Activated CD4-positive, alpha-beta T cell treated with anti-CD3 and anti-CD28 coated beads for 24 hours (primary cell): ENCODE data around the gene AZI2.

Experiments used
- DNase-seq, 2 donors: peaks; one replicate each; pipeline ENCODE4 v3.0.0-alpha.2; 2020; ENCODE audit warnings: low read depth in 2 of 2

The AZI2 gene

DNA sequence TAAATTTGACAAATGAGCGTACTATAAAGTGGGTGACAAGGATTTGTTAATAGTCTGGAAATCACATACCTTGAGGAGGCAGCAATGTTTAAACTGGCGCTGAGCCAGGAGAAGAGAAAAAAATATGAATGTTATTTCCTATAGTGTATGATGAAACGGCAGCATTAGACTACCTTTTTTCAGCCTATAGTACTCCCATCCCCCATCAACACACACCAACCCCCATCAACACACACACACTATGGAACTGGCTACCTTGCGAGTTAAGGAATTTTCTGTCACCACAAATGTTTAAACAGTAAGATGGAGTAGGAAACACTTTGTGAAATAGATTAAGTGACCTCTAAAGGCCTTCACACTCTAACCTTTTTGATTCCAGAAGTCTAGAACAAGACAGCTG, 46.9 kb downstream of the AZI2 start:
- DNase-seq = no peak

DNA sequence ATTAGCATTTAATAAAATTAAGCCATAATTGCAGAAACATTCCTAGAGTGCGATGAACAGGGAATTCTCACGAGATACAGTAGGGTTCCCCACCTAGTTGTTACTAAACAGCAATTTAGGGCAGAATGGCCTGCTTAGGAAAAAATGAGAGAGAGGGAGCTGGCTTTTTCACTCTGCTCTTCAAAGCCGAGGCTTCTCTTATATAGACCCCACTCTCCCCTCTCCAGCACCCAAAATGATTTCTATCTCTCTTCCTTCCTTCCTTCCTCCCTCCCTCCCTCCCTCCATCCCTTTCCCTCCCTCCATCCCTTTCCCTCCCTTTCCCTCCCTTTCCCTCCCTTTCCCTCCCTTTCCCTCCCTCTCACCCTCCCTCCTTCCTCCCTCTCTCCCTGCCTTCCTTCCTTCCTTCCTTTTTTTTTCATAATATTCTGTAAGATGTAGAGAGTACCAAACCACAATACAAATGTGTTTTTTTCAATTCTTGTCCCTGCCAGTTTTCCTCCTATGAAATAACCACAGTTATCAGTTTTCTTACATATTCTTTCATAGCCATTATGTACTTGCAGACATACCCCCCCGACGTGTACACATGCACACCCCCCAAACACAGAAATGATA, 48.2 kb downstream of the AZI2 start:
- DNase-seq = no peak

DNA sequence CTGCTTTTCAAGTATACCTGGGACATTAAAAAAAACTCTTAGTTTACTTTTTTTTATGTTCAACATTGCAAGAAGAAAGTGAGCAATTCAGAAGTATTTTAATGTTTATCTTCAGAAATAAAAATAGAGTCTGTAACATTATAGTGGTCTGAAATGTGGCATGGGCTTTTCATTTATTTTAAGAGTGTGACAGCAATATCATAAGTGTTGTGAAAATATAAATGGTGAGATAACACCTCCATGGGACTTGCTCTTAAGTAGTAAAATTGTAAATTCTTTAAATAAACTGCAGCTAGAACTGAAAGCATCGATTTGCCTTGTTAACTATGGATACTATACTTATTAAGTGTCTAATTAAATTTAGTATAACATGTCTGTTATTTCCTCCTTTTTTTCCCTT, 48.9 kb downstream of the AZI2 start:
- no peak for DNase-seq

DNA sequence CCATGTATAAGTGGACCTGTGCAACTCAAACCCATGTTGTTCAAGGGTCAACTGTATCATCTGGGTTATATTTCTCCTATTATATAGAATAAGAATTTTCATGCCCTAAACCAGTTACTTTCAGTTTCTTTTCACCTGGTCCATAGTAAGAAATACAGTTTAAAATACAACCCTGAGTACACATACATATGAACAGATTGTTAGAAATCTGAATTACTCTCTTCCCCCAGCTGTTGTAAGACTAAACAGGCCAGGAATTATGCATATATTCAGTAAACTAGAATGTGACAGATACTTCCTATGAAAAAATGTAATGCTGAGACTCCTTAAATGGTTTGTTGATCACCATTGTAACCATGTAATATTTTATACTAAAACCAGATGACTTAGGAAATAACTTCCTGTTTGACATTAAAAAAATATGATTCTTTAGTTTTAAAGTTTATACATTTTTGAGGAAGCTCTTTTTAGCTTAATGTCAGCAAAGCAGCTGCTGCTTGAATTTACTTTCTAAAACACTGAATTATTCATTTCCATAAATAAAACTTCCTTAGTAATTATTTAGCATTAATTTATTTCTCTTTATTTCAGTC, 52.6 kb downstream of the AZI2 start:
- no peak for DNase-seq

DNA sequence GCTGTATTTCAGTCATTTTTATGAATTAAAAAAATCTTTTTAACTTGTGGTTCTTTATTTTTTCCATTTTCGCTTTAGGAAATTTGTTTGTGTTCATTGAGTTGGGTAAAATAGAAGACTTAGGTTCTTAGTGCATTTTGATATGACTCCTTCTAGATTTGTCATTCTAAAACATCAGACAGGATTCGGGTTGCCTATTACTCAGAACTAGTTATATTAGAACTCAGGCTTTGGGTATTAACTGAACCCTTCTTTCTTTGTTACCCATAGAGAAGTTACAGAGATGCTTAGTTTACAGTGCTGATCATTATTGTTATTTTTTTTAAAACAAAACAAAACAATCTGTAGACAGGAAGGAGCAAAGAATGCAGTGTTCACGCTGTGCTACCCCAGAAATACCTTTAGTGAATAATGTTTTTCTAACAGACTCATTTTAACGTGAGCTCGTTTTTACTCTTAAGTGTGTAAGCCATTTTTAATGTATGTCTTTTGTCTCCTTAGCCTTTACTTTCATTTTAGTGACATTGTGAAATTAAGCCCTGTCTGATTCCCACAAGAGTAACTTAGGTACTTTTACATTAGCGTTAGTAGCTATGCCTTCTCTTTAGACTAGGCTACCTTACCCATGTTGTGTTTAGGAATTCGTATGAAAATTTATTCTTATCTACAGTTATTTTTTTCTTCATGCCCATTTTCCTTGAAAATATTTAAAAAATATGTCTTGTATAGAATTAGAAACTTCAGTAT, 53.8 kb downstream of the AZI2 start:
- DNase-seq = no peak

DNA sequence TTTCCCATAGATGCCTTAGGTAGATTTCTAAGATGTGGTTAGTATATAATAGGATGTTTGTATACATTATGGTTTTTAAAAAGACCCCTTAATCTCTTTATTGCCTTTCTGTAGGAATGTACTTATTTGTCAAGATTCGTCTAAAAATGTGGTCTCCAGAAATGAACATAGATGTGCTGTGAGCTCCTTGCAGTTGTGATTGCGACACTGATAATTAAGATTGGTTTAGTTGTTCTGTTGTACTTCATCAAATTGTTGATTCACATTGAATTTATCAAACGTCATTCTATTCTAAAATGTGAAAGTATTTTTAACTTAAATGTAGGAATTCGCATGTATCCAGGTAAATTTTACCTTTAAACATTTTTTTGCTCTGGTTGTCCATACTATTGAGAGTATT, 56.0 kb downstream of the AZI2 start:
- DNase-seq = no peak

DNA sequence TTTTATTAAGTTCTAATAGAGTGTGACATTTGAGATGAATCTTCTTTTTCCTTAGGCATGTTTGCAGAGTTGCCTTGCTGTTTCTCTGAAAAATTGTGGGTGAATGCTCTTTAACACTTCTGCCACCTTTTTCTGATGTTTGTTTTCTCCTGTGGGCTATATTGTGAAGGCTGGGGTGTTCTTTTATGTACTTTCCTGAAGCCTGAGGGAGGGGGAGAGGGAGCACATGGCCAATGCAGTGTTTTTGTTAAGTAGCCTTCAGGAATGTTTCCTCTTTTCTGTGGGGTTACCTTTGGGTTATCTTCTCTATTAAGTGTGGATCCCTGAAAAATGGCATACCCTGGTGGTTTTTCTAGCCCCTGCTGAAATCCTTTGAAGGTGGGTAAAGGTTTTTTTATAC, 57.0 kb downstream of the AZI2 start:
- DNase-seq = no peak

DNA sequence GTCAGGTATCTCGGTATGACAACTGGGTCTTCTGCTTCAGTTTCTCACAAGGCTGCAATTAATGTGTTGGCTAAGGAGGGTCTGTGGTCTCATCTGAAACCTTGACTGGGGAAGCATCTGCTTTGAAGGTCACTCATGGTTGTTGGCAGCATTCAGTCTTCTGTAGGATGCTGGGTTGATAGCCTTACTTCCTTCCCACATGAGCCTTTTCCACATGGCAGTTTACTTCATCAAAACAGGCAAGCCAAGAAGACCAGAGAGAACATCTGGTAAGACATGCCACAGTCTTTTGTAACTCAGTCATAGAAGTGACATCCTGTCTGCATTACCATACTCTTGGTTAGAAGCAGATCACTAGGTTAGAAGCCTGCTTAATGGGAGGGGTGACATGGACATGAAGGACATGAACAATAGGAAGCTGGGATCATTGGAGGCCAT, 57.7 kb downstream of the AZI2 start:
- no peak for DNase-seq

DNA sequence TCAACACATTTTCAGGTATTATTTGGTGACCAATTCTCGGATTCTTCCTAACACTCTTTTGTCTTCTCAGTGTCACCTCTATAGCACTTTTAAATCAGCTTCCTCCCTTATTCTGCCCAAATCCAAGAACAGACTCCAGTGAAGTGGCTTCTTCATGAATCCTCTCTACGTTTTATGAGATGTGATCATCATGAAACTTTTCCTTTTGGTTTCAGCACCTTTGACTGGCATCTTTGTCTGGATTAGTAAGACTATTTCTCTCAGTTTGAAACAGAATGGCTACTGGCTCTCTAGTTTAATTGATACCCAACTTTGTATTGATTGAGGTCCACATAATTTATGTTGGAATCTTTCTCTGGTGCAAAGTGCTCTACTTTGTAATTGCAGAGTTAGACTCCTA, 61.6 kb downstream of the AZI2 start:
- no peak for DNase-seq

DNA sequence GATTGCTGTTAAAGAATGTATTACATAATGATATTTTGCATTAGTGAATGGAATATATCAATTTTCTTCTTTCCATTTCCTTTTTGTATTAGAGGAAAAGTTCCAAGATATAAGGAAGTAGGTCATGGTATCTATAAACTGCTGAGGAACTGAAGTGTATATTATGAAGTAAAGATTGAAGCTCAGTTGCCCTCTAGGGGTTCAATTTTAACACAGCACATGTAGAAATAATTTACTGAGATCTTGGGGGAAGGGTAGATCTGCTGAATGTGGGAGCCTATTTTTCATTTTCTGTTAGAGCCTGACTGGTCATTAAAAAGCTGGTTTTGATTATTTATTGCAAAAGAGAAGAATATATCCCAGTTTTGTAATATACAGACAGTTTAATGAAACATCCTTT, 62.0 kb downstream of the AZI2 start:
- DNase-seq = no peak

DNA sequence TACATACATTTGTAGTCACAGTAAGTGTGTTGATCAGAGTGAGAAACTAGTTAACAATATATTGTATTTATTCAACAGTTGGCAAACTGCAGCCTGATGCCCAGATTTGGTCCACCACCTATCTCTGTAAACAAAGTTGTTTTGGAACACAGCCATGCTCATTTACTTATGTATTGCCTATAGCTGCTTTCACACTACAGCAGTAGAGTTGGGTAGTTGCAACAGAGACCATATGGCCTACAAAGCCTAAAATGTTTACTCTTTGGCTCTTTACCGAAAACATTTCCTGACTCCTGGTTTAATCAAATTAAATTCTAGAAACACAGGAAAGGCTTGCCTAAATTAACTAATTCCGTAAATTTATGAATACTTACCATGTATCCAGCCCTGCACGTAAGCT, 67.8 kb downstream of the AZI2 start:
- no peak for DNase-seq

DNA sequence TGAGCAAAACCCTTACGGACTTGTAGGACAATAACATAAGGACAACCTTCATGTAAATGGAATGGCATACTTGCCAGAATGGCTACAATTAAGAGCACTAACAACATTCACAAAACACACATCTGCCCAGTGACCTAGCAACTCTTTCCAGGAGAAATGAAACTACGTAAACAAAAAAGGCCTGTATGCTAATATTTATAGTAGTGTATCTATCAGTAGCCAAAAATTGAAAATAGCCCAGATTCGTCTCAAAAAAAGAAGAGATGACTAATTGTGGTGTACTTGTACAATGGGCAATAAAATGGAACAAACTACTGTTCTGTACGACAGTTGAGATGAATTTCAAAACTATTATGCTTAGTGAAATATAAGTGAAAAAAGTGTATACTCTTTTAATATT, 68.9 kb downstream of the AZI2 start:
- DNase-seq = no peak

DNA sequence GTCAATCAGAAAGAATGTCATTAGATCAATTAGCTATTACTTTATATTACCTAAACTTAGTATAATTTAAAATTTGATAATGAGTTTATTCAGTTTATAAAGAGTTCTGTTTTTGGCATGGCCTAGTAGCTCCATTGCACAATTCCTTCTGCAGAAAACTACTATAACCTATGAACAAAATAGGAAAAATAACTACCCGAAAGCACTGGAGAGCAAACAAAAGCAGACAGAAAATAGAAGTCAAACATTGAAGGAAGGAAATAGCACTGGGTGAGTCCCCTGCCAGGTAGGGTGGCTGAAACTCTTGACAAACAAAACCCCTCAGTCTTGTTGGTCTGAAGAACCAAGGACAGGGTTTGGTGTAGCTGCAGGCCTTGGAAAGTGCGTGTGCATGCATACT, 69.7 kb downstream of the AZI2 start:
- no peak for DNase-seq

DNA sequence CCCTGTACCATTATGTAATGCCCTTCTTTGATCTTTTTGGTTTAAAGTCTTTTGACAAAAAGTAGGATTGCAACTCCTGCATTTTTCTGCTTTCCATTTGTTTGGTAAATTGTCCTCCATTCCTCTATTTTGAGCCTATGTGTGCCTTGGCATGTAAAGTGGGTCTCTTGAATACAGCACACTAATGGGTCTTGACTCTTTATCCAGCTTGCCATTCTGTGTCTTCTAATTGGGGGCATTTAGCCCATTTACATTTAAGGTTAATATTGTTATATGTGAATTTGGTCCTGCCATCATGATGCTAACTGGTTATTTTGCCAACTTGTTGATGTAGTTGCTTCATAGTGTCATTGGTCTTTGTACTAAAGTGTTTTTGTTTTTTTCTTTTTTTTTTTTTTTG, 74.8 kb downstream of the AZI2 start:
- DNase-seq = no peak
